Spleen (tissue), 11 donors: ENCODE data around the gene DBNDD1. TPM values are rescaled to one million over a fixed set of nuclear protein-coding genes. Genes with fewer than 3 reads are reported as not detected.

Experiments
- DNase-seq: peaks from one replicate; pipeline ENCODE4 v3.0.0-alpha.2; 2020
- H3K27ac ChIP-seq, 8 donors: fragments of 200-600 bp; sonication (generic) in 7 of 8; 1 replicate in 4 of 8; 2 replicates in 4 of 8; pipeline versions ENCODE4 v1.5.0 to v1.8.0; 2016 to 2021; ENCODE audit warnings: inconsistent platforms in 4 of 8, mild to moderate bottlenecking in 4 of 8, moderate library complexity in 1 of 8
- H3K27me3 ChIP-seq, 7 donors: fragments of 200-600 bp; sonication (generic) in 6 of 7; replicated peaks in 1 of 7; 1 replicate in 4 of 7; 2 replicates in 3 of 7; pipeline versions ENCODE4 v1.5.0 to v1.8.0; 2016 to 2021; ENCODE audit warnings: inconsistent platforms in 3 of 7, mild to moderate bottlenecking in 1 of 7
- H3K36me3 ChIP-seq, 6 donors: fragments of 200-600 bp; sonication (generic) in 5 of 6; 1 replicate in 4 of 6; 2 replicates in 2 of 6; pipeline versions ENCODE4 v1.5.0 to v1.8.0; 2016 to 2021; ENCODE audit warnings: inconsistent platforms in 2 of 6
- H3K4me1 ChIP-seq, 6 donors: fragments of 200-600 bp; sonication (generic) in 5 of 6; 1 replicate in 3 of 6; 2 replicates in 3 of 6; pipeline versions ENCODE4 v1.5.0 to v1.8.0; 2016 to 2021; ENCODE audit warnings: inconsistent platforms in 3 of 6
- H3K4me3 ChIP-seq, 8 donors: fragments of 200-600 bp; sonication (generic) in 7 of 8; 1 replicate in 4 of 8; 2 replicates in 4 of 8; pipeline versions ENCODE4 v1.5.0 to v1.8.0; 2016 to 2021; ENCODE audit warnings: inconsistent platforms in 4 of 8, mild to moderate bottlenecking in 4 of 8, moderate library complexity in 2 of 8
- H3K9me3 ChIP-seq, 8 donors: fragments of 200-600 bp; sonication (generic) in 7 of 8; 1 replicate in 4 of 8; 2 replicates in 4 of 8; pipeline versions ENCODE4 v1.5.0 to v1.8.0; 2016 to 2021; ENCODE audit warnings: inconsistent platforms in 4 of 8
- POLR2A ChIP-seq, 3 donors: fragments of 450-650 bp; IDR thresholded peaks; one replicate each; pipeline ENCODE4 v1.5.1; 2017; ENCODE audit warnings: antibody characterized with exemption in 3 of 3, mild to moderate bottlenecking in 1 of 3
- POLR2AphosphoS5 ChIP-seq, 3 donors: sonication (generic); formaldehyde crosslinking; IDR thresholded peaks; one replicate each; pipeline ENCODE4 v1.5.1; 2017; ENCODE audit warnings: antibody characterized with exemption in 3 of 3
- WGBS, 5 donors: extraction: QIAGEN DNeasy Blood & Tissue Kit in 3 of 5; methylation state at CpG; one replicate each; pipeline versions ENCODE4 v1.1.5 to v1.1.7; 2013 to 2018; 5-methylcytosine and 5-hydroxymethylcytosine counted together
- intact Hi-C: fragments of 100-400 bp; cut with DNase I; formaldehyde crosslinking; loops from one replicate; pipeline ENCODE4 v1.15.0; 2023; ENCODE audit warnings: low total_unique reads
- polyA plus RNA-seq, 3 donors: library from polyadenylated mRNA; stranded (reverse); fragments of 200-250 nt; gene quantifications; one replicate each; pipeline ENCODE4 v1.2.1, GENCODE V29; 2013
- total RNA-seq, 7 donors: library from RNA; depleted of rRNA in 3 of 7; stranded (reverse); fragments of >200 nt in 3 of 7; fragmentation: NEBNext Ultra II Directional in 4 of 7; extraction: Animal tissue kit (Norgen Biotek cat#: 25700) in 4 of 7; gene quantifications; one replicate each; pipeline versions ENCODE4 v1.1.0 to v1.2.1, GENCODE V29; 2016 to 2021
- TF ChIP-seq, protein P1 (sequence below), 11 experiments: fragments of 200-600 bp in 7 of 11; fragments of 450-650 bp in 4 of 11; sonication (generic) in 4 of 11; IDR thresholded peaks in 8 of 11; conservative IDR thresholded peaks in 3 of 11; 1 replicate in 7 of 11; 2 replicates in 4 of 11; pipeline versions ENCODE4 v1.4.0 to v1.8.0; 2016 to 2021; ENCODE audit warnings: antibody characterized with exemption in 11 of 11, inconsistent platforms in 4 of 11, mild to moderate bottlenecking in 1 of 11
- donor health status: healthy with polysubstance abuse.
- donor health status: DM: no; HTN: no; CAD: no; lungs with moderate emphysema.
- donor health status: DM: no; HTN: no; CAD: no.
- donor health status: Bipolar disorder and iron deficiency.
- donor health status: healthy.
- donor health status: DM: no; HTN: no; CAD: no.
- donor health status: DM: yes; HTN: yes; CAD: no.

The DBNDD1 gene
- total and polyA plus RNA-seq, 10 donors = 0.66 to 3.7 (median 1.7) TPM

DNA sequence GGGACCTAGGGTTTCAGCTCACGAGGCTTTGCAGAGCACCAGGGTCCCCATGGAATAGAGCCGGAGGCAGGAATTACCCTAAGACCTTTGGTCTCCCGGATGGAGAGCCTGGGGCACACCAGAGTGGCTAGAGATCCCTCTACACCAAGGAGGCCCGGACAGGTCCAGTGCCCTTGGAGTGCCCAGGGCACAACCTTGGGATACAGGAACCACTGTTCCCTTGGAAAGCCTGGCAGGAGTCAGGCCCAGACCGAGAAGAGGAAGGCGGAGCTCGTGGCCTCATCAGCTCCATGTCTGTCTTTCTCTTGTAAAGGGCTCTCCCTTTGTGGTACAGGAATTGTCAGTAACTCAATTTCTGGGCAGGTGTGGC is 3.8 kb upstream of the DBNDD1 start:
- Histone ChIP-seq H3K4me3 (peak overlapping the region; percentile 51 to 77 (median 68)), H3K4me1 (peaks cover 10 to 62% (median 48%) of the 10 kb centered on the region in 6 donors), H3K36me3 (peaks cover 0 to 3% (median 0%) of the 10 kb centered on the region in 6 donors), H3K27ac (peak overlapping the region; percentile 3 to 78 (median 73)), H3K9me3 (no peaks in the 10 kb centered on the region), H3K27me3 (peaks cover 0 to 25% (median 14%) of the 10 kb centered on the region in 7 donors)
- intact Hi-C loops = no loop called here
- DNase-seq = no peak
- 50 to 57% (median 53%) methylated on average over 7 of the region's 7 CpGs for WGBS, 5 donors
- TF ChIP-seq, protein P1, sequence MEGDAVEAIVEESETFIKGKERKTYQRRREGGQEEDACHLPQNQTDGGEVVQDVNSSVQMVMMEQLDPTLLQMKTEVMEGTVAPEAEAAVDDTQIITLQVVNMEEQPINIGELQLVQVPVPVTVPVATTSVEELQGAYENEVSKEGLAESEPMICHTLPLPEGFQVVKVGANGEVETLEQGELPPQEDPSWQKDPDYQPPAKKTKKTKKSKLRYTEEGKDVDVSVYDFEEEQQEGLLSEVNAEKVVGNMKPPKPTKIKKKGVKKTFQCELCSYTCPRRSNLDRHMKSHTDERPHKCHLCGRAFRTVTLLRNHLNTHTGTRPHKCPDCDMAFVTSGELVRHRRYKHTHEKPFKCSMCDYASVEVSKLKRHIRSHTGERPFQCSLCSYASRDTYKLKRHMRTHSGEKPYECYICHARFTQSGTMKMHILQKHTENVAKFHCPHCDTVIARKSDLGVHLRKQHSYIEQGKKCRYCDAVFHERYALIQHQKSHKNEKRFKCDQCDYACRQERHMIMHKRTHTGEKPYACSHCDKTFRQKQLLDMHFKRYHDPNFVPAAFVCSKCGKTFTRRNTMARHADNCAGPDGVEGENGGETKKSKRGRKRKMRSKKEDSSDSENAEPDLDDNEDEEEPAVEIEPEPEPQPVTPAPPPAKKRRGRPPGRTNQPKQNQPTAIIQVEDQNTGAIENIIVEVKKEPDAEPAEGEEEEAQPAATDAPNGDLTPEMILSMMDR (IDR thresholded peaks at IDR 0.05 in 8 of 11, conservative IDR thresholded peaks at IDR 0.05 in 3 of 11) = no peak
- TF ChIP-seq POLR2A (IDR thresholded peaks at IDR 0.05) (no peak), POLR2AphosphoS5 (IDR thresholded peaks at IDR 0.05) (no peak)

DNA sequence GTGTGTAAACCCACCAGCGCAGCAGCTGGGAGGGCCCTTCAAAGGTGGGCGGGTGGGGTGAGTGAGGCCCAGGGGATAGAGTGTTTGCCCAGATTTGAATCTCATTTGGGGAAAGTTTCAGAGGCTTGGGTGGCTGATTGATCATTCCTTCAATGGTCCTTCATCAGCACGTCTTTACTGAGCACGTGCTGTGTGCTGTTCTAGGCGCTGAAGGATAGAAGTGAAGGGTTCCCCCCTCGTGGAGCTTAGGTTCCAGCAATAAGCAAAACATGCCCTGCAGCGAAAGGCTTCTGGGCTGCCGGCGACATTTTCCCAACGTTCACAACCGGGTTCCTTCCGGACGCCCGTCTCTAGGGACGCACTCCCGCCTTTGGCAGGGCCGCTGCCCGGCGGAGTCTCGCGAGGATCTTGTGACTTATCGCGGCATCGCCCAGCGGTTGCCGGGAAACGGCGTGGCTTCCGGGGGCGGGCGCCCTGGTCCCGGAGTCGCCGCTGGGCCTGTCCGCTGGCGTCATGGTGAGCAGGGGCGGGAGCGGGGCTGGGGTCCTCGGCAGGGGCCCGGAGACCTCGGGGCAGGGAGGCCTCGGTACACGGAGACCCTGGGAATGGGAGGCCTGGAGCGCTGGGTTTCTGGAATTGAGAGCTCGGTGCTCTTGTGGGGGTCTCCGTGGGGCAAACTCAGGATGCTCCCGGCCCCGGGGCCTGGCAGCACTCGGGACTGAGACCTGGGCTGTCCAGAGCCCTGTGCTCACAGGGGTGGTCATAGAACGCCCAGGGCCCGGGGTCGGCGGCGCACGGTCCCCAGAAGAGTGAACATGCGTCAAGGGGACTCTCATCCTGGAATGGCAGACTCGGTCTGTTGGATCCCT is 3.2 kb upstream of the DBNDD1 start:
- peak overlapping the region; percentile 51 to 77 (median 68) for H3K4me3 ChIP-seq
- TF ChIP-seq, protein P1 (IDR thresholded peaks at IDR 0.05 in 8 of 11, conservative IDR thresholded peaks at IDR 0.05 in 3 of 11) = peak in 3 of 11 experiments; percentile 34 to 47 (median 37)
- TF ChIP-seq POLR2A (IDR thresholded peaks at IDR 0.05) (no peak), POLR2AphosphoS5 (IDR thresholded peaks at IDR 0.05) (peak; percentile 73 to 86 (median 80))
- peaks cover 0 to under 1% (median 0%) of the 10 kb centered on the region in 6 donors for H3K36me3 ChIP-seq
- peaks cover 10 to 65% (median 48%) of the 10 kb centered on the region in 6 donors for H3K4me1 ChIP-seq
- DNase-seq = peak; percentile 96
- WGBS, 5 donors = 8 to 19% (median 9%) methylated on average over 28 to 57 of the region's 57 CpGs
- peak overlapping the region; percentile 3 to 78 (median 73) for H3K27ac ChIP-seq
- no peaks in the 10 kb centered on the region for H3K9me3 ChIP-seq
- intact Hi-C loops = no loop called here
- peaks cover 0 to 30% (median 14%) of the 10 kb centered on the region in 7 donors for H3K27me3 ChIP-seq

DNA sequence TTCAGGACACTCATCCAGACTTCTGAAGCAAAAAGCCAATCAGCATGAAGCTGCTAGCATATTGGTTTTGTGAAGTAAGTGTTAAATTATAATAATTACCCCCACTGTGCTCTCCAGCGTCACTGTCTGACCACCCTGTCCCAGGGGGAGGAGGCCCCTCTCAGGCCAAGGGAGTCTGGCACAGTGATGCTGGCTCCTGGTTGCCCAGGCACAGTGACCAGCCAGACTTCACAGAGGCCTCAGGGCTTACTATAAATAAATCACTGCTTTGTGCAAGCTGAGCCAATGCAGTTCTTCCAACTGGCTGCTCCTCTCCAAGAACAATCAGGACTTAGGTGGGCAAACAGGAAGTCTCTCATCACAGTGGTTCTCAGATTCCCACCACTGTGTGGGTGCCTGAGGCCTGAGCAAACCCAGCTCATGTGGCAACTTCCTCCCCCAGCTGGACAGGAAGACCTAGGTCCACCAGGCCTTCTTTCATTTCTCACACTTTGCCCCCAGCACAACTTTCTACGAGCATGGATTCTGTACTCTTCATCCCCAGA is 1.7 kb upstream of the DBNDD1 start:
- 62 to 87% (median 74%) methylated on average over 2 of the region's 2 CpGs for WGBS, 5 donors
- DNase-seq = no peak
- no peaks in the 10 kb centered on the region for H3K9me3 ChIP-seq
- no peaks in the 10 kb centered on the region for H3K36me3 ChIP-seq
- peaks cover 0 to 44% (median 14%) of the 10 kb centered on the region in 7 donors for H3K27me3 ChIP-seq
- no peak overlapping the region for H3K27ac ChIP-seq
- H3K4me3 ChIP-seq = no peak overlapping the region
- peaks cover 10 to 59% (median 43%) of the 10 kb centered on the region in 6 donors for H3K4me1 ChIP-seq
- TF ChIP-seq, protein P1 (IDR thresholded peaks at IDR 0.05 in 8 of 11, conservative IDR thresholded peaks at IDR 0.05 in 3 of 11) = no peak
- TF ChIP-seq POLR2AphosphoS5 (IDR thresholded peaks at IDR 0.05) (no peak), POLR2A (IDR thresholded peaks at IDR 0.05) (no peak)
- intact Hi-C loops = no loop called here
